ES-I3 (cell line): ENCODE data around the gene MTG2.

ENCODE experiments used
- H3K36me3 ChIP-seq: 2 replicates; pipeline ENCODE4 v1.6.1; 2013; ENCODE audit warnings: mild to moderate bottlenecking, low read length, control low read depth, moderate library complexity; ENCODE audit not compliant: insufficient read depth
- H3K4me1 ChIP-seq: 2 replicates; pipeline ENCODE4 v1.6.1; 2013; ENCODE audit warnings: mild to moderate bottlenecking, control low read depth, low read length; ENCODE audit not compliant: insufficient read depth
- H3K9ac ChIP-seq: 2 replicates; pipeline ENCODE4 v1.6.1; 2013; ENCODE audit warnings: low read depth, mild to moderate bottlenecking, low read length, moderate library complexity
- H3K9me3 ChIP-seq: 2 replicates; pipeline ENCODE4 v1.6.1; 2013; ENCODE audit warnings: mild to moderate bottlenecking, low read length, moderate library complexity; ENCODE audit not compliant: control insufficient read depth, insufficient read depth

Gene MTG2

GRCh38 chr20:62245911-62246280, 63.1 kb downstream of the MTG2 start:
- H3K4me1 ChIP-seq = no peaks in the 10 kb centered on the region; the same call in 1 of the 2 replicates

GRCh38 chr20:62246431-62246830, 63.6 kb downstream of the MTG2 start:
- H3K9ac ChIP-seq = no peak overlapping the region
- no peaks in the 10 kb centered on the region for H3K9me3 ChIP-seq
- no peaks in the 10 kb centered on the region; the same call in 1 of the 2 replicates for H3K4me1 ChIP-seq
- H3K36me3 ChIP-seq = no peaks in the 10 kb centered on the region

More at GRCh38 chr20:62245911-62246280, 63.1 kb downstream of the MTG2 start:
- Histone ChIP-seq H3K9me3 (no peaks in the 10 kb centered on the region), H3K36me3 (no peaks in the 10 kb centered on the region), H3K9ac (no peak overlapping the region)

GRCh38 chr20:62246872-62247652, 64.2 kb downstream of the MTG2 start:
- Histone ChIP-seq H3K36me3 (no peaks in the 10 kb centered on the region), H3K9ac (no peak overlapping the region), H3K9me3 (no peaks in the 10 kb centered on the region), H3K4me1 (no peaks in the 10 kb centered on the region; the same call in 1 of the 2 replicates)

- Histone ChIP-seq H3K9ac (no peak overlapping the region), H3K36me3 (no peaks in the 10 kb centered on the region), H3K4me1 (peaks cover 2% of the 10 kb centered on the region; the same call in 1 of the 2 replicates), H3K9me3 (no peaks in the 10 kb centered on the region)
Measured at GRCh38 chr20:62248890-62249560, 66.2 kb downstream of the MTG2 start.

- Histone ChIP-seq H3K36me3 (0 out of 2 replicates have a peak, but pooled peaks cover 5% of the 10 kb centered on the region), H3K9me3 (no peaks in the 10 kb centered on the region), H3K4me1 (0 out of 2 replicates have a peak, but pooled peaks cover 4% of the 10 kb centered on the region), H3K9ac (no peak overlapping the region)
Measured at GRCh38 chr20:62252342-62252966, 69.6 kb downstream of the MTG2 start.
